Measurements from ENCODE around the gene DYRK1A.

DNA sequence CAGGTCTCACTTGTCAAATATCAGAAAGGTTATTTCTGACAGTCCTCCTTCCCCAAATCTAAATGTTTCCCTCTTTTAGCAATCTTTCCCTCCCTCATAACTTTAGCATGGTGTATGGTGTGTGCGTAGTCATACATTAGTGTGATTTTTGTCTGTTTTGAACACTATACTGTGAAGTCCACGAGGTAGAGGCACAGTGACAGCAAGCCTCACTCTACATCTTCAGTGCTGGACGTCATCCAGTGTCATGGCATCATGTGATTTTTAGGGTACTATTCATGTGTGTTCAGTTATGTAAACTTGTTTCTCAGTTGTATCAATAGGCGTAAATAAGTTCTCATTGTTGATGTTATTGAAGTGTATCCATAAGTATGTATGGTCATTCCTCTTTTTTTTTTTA lies 39.1 kb downstream of the DYRK1A start:
- TF ChIP-seq, protein P1, sequence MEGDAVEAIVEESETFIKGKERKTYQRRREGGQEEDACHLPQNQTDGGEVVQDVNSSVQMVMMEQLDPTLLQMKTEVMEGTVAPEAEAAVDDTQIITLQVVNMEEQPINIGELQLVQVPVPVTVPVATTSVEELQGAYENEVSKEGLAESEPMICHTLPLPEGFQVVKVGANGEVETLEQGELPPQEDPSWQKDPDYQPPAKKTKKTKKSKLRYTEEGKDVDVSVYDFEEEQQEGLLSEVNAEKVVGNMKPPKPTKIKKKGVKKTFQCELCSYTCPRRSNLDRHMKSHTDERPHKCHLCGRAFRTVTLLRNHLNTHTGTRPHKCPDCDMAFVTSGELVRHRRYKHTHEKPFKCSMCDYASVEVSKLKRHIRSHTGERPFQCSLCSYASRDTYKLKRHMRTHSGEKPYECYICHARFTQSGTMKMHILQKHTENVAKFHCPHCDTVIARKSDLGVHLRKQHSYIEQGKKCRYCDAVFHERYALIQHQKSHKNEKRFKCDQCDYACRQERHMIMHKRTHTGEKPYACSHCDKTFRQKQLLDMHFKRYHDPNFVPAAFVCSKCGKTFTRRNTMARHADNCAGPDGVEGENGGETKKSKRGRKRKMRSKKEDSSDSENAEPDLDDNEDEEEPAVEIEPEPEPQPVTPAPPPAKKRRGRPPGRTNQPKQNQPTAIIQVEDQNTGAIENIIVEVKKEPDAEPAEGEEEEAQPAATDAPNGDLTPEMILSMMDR (IDR thresholded peaks at IDR 0.05; ENCODE audit: insufficient read depth, low read length, poor library complexity, severe bottlenecking): no peak
- TF ChIP-seq EZH2phosphoT487 (conservative IDR thresholded peaks at IDR 0.05; ENCODE audit: low read length): no peak
